Liver (tissue), 9 donors: Measurements from ENCODE around the gene TMEM255A. TPM values are rescaled to one million over a fixed set of nuclear protein-coding genes. Genes with fewer than 3 reads are reported as not detected.
"Not testable (repeated sequence)": the region's sequence is repeated elsewhere in the genome, so short reads cannot be mapped to it uniquely, and the experiment has no call there.

ENCODE experiments used
- DNase-seq: peaks from one replicate; pipeline ENCODE4 v3.0.0-alpha.2; 2017; ENCODE audit warnings: low spot score
- H3K27ac ChIP-seq, 2 donors: one replicate each; pipeline ENCODE4 v1.7.0; 2013; ENCODE audit warnings: inconsistent platforms in 2 of 2, low read length in 2 of 2, control low read depth in 1 of 2, low read depth in 1 of 2, mild to moderate bottlenecking in 1 of 2
- H3K27me3 ChIP-seq, 4 donors: one replicate each; pipeline versions ENCODE4 v1.6.1 to v1.7.0; 2013; ENCODE audit warnings: low read length in 3 of 4, inconsistent platforms in 1 of 4, mild to moderate bottlenecking in 1 of 4, moderate library complexity in 1 of 4; ENCODE audit not compliant: control insufficient read depth in 4 of 4, insufficient read depth in 4 of 4
- H3K36me3 ChIP-seq, 4 donors: one replicate each; pipeline versions ENCODE4 v1.6.1 to v1.7.0; 2013; ENCODE audit warnings: low read length in 3 of 4, mild to moderate bottlenecking in 3 of 4, low read depth in 1 of 4, moderate library complexity in 1 of 4; ENCODE audit not compliant: control insufficient read depth in 4 of 4, insufficient read depth in 3 of 4
- H3K4me1 ChIP-seq, 4 donors: one replicate each; pipeline versions ENCODE4 v1.6.1 to v1.7.0; 2013; ENCODE audit warnings: low read length in 3 of 4, mild to moderate bottlenecking in 3 of 4, moderate library complexity in 1 of 4; ENCODE audit not compliant: control insufficient read depth in 4 of 4, insufficient read depth in 4 of 4
- H3K4me3 ChIP-seq, 3 donors: one replicate each; pipeline versions ENCODE4 v1.6.1 to v1.7.0; 2013; ENCODE audit warnings: low read length in 3 of 3, control low read depth in 1 of 3, low read depth in 1 of 3, mild to moderate bottlenecking in 1 of 3
- H3K9ac ChIP-seq, 2 donors: one replicate each; pipeline ENCODE4 v1.7.0; 2013; ENCODE audit warnings: low read length in 2 of 2, mild to moderate bottlenecking in 2 of 2, moderate library complexity in 2 of 2, control low read depth in 1 of 2, low read depth in 1 of 2
- H3K9me3 ChIP-seq, 4 donors: one replicate each; pipeline versions ENCODE4 v1.6.1 to v1.7.0; 2013; ENCODE audit warnings: low read length in 3 of 4; ENCODE audit not compliant: control insufficient read depth in 4 of 4
- JUND ChIP-seq, 2 donors: IDR thresholded peaks; 2 replicates each; pipeline ENCODE4 v1.6.1; 2016; ENCODE audit warnings: antibody characterized with exemption in 2 of 2
- RXRA ChIP-seq, 2 donors: IDR thresholded peaks; 2 replicates each; pipeline ENCODE4 v1.6.1; 2017 to 2018; ENCODE audit warnings: antibody characterized with exemption in 2 of 2, mild to moderate bottlenecking in 1 of 2
- SP1 ChIP-seq: IDR thresholded peaks from 2 replicates; pipeline ENCODE4 v1.6.1; 2018; ENCODE audit warnings: antibody characterized with exemption, mild to moderate bottlenecking
- TAF1 ChIP-seq: conservative IDR thresholded peaks from 2 replicates; pipeline ENCODE4 v1.6.1; 2016; ENCODE audit warnings: antibody characterized with exemption, mild to moderate bottlenecking
- YY1 ChIP-seq: IDR thresholded peaks from 2 replicates; pipeline ENCODE4 v1.6.1; 2016; ENCODE audit warnings: antibody characterized with exemption, mild to moderate bottlenecking
- WGBS: extraction: QIAGEN DNeasy Blood & Tissue Kit; methylation state at CpG from one replicate; pipeline ENCODE4 v1.1.7; 2013; 5-methylcytosine and 5-hydroxymethylcytosine counted together
- polyA plus RNA-seq, 2 donors: library from polyadenylated mRNA; stranded (reverse) in 1 of 2; unstranded in 1 of 2; fragments of 200-250 nt in 1 of 2; fragments of >200 nt in 1 of 2; fragmentation: Nextera tagmentation in 1 of 2; extraction: Ambion mirVana in 1 of 2; gene quantifications; one replicate each; pipeline versions ENCODE4 v1.2.1 to v1.2.3, GENCODE V29; 2013 to 2015
- total RNA-seq, 2 donors: library from RNA; depleted of rRNA; stranded (reverse); fragments of >200 nt; gene quantifications; one replicate each; pipeline ENCODE4 v1.2.3, GENCODE V29; 2014
- TF ChIP-seq, protein P1 (sequence below): IDR thresholded peaks from 2 replicates; pipeline ENCODE4 v1.6.1; 2016; ENCODE audit warnings: antibody characterized with exemption
- TF ChIP-seq, protein P2 (sequence below): fragments of 150-350 bp; IDR thresholded peaks from 2 replicates; pipeline ENCODE4 v1.5.1; 2017; ENCODE audit warnings: improper control_type of control experiment, low read depth, low read length; ENCODE audit not compliant: missing input control
- TF ChIP-seq, protein P3 (sequence below): IDR thresholded peaks from 2 replicates; pipeline ENCODE4 v1.6.1; 2016; ENCODE audit warnings: antibody characterized with exemption
- donor health status: healthy.
- donor health status: healthy.
- donor health status: healthy.
- donor health status: healthy.
- donor health status: healthy.

Gene TMEM255A
- total and polyA plus RNA-seq, 4 donors: 0.08 TPM; not detected in 3

DNA sequence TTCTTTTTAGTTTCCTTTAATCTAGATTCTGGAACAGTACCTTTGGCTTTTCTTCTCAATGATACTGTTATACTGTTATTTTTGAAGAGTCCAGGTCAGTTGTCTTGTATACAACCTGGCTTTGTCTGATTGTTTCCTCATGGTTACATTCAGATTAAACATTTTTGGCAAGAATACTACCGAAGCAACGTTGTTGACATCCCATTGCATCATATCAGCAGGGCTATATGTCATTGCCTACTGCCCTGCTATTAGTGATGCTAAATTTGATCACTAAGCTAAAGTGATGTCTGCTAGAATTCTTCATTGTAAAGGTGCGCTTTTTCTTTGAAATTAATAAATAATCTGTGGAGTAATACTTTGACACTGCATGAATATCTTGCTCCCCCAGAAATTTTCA is 44.8 kb upstream of the TMEM255A start:
- Histone ChIP-seq H3K27ac (no peak overlapping the region), H3K36me3 (no peaks in the 10 kb centered on the region), H3K9me3 (peaks cover 0 to 3% (median 0%) of the 10 kb centered on the region in 4 donors), H3K27me3 (peaks cover 0 to 2% (median 0%) of the 10 kb centered on the region in 4 donors), H3K4me3 (no peak overlapping the region), H3K4me1 (no peaks in the 10 kb centered on the region), H3K9ac (no peak overlapping the region)
- WGBS: 71% methylated on average over 3 of the region's 3 CpGs
- no peak for TF ChIP-seq RXRA (IDR thresholded peaks at IDR 0.05)
- TF ChIP-seq, protein P1, sequence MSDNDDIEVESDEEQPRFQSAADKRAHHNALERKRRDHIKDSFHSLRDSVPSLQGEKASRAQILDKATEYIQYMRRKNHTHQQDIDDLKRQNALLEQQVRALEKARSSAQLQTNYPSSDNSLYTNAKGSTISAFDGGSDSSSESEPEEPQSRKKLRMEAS: no peak
- no peak for TF ChIP-seq JUND (IDR thresholded peaks at IDR 0.05)
- TF ChIP-seq, protein P2, sequence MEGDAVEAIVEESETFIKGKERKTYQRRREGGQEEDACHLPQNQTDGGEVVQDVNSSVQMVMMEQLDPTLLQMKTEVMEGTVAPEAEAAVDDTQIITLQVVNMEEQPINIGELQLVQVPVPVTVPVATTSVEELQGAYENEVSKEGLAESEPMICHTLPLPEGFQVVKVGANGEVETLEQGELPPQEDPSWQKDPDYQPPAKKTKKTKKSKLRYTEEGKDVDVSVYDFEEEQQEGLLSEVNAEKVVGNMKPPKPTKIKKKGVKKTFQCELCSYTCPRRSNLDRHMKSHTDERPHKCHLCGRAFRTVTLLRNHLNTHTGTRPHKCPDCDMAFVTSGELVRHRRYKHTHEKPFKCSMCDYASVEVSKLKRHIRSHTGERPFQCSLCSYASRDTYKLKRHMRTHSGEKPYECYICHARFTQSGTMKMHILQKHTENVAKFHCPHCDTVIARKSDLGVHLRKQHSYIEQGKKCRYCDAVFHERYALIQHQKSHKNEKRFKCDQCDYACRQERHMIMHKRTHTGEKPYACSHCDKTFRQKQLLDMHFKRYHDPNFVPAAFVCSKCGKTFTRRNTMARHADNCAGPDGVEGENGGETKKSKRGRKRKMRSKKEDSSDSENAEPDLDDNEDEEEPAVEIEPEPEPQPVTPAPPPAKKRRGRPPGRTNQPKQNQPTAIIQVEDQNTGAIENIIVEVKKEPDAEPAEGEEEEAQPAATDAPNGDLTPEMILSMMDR: no peak
- no peak for TF ChIP-seq SP1
- no peak for DNase-seq

DNA sequence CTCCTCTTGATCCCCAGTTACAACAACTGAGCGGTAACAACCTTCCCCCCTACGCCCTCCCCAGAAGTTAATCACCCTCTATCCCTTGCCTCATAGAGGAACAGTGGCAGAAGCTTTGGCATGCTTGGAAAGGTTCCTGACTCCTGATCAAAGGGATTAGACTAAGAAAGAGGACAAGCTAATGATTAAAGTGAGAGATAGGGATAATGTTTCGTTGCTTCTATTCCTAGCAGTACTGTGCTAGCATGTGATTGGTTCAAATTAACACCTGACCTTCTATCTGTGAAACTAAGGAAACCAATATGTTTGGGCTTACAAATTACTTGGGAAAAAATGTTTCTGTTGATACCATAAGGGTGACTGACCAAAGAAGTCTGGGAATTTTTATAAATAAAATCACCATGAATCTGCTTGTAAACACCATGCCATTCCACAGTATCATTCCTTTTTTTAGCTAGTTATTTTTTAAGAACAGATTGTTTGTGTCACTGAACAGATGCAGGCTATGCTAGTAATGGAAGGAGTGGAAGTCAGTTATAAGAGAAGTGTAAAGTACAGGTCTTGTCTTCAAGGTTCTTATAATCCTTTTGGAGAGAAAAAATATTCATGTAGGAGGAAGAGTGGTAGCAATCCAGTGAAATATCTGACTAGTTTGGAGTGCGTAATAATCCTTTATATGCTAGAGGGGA is 39.3 kb upstream of the TMEM255A start:
- H3K9me3 ChIP-seq: peaks cover 0 to 3% (median 0%) of the 10 kb centered on the region in 4 donors
- WGBS: 79% methylated on average over 4 of the region's 4 CpGs
- TF ChIP-seq, protein P3, sequence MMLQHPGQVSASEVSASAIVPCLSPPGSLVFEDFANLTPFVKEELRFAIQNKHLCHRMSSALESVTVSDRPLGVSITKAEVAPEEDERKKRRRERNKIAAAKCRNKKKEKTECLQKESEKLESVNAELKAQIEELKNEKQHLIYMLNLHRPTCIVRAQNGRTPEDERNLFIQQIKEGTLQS: no peak
- TF ChIP-seq TAF1 (no peak), YY1 (no peak), SP1 (no peak)
- TF ChIP-seq, protein P2: no peak
- no peak overlapping the region for H3K27ac ChIP-seq
- H3K4me3 ChIP-seq: no peak overlapping the region
- H3K9ac ChIP-seq: no peak overlapping the region
- H3K27me3 ChIP-seq: no peaks in the 10 kb centered on the region
- DNase-seq: no peak
- H3K36me3 ChIP-seq: no peaks in the 10 kb centered on the region
- no peaks in the 10 kb centered on the region for H3K4me1 ChIP-seq

DNA sequence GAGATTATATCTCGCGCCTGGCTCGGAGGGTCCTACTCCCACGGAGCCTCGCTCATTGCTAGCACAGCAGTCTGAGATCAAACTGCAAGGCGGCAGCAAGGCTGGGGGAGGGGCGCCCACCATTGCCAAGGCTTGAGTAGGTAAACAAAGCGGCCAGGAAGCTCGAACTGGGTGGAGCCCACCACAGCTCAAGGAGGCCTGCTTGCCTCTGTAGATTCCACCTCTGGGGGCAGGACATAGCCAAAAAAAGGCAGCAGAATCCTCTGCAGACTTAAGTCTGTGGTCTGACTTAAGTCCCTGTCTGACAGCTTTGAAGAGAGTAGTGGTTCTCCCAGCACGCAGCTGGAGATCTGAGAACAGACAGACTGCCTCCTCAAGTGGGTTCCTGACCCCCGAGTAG is 33.3 kb upstream of the TMEM255A start:
- not testable (repeated sequence) for H3K4me3 ChIP-seq, H3K4me1 ChIP-seq, H3K36me3 ChIP-seq, H3K27ac ChIP-seq, H3K27me3 ChIP-seq, H3K9ac ChIP-seq, DNase-seq, H3K9me3 ChIP-seq
- WGBS: 83% methylated on average over 11 of the region's 11 CpGs
